GM10248 (cell line): ENCODE results near the gene KRT82.

Experiments
- CTCF ChIA-PET: fragments of 300-600 bp; sonication (Branson Sonifier 250); formaldehyde crosslinking; extraction: SDS; loops from one replicate; lab custom pipeline; 2021; ENCODE audit warnings: antibody characterized with exemption; lab: Yijun Ruan, JAX
- POLR2A ChIA-PET: fragments of 350-650 bp; sonication (Branson Sonifier 250); formaldehyde crosslinking; extraction: SDS; loops from one replicate; lab custom pipeline; 2020; ENCODE audit warnings: antibody characterized with exemption; lab: Yijun Ruan, JAX
- DNase-seq: peaks from one replicate; pipeline ENCODE4 v3.0.0; 2012; ENCODE audit errors: extremely low spot score
- TF ChIP-seq, protein P1 (sequence below): IDR thresholded peaks from 2 replicates; pipeline ENCODE4 v1.5.1; 2012; ENCODE audit warnings: mild to moderate bottlenecking, low read depth; ENCODE audit errors: extremely low read depth, missing control alignments, control extremely low read depth

Gene KRT82

DNA sequence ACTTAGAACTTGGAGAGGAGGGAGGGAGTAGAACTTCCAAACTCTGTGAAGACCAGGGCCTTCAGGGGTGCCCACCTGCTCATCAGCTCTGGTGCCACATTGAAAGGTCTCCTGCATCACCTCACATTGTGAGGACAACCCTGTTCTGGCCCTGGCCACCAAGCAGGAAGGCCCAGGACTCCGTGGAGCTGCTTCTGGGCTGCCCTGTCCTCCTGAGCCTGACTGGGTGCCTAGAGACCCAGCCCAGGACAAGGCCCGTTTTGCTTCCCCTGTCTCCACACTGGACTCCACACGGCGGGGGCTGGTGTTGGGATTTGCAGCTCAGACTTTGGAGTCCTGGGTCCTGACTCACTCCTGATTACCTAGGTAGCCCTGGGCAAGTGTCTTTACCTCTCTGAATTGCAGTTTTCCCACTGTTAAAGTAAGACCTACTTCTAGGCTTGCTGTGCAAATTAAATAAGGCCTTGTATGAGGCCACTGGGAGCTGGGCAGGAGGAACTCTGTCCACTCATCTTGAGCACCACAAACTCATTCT is 12.5 kb upstream of the KRT82 start:
- TF ChIP-seq, protein P1, sequence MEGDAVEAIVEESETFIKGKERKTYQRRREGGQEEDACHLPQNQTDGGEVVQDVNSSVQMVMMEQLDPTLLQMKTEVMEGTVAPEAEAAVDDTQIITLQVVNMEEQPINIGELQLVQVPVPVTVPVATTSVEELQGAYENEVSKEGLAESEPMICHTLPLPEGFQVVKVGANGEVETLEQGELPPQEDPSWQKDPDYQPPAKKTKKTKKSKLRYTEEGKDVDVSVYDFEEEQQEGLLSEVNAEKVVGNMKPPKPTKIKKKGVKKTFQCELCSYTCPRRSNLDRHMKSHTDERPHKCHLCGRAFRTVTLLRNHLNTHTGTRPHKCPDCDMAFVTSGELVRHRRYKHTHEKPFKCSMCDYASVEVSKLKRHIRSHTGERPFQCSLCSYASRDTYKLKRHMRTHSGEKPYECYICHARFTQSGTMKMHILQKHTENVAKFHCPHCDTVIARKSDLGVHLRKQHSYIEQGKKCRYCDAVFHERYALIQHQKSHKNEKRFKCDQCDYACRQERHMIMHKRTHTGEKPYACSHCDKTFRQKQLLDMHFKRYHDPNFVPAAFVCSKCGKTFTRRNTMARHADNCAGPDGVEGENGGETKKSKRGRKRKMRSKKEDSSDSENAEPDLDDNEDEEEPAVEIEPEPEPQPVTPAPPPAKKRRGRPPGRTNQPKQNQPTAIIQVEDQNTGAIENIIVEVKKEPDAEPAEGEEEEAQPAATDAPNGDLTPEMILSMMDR = no peak
- DNase-seq = no peak
- ChIA-PET CTCF (interaction anchor here (0.9 to 1.4 kb wide), 2 partner anchors 9 to 24 kb away, joined by 3 to 4 read pairs; no protein-coding TSS in a partner anchor), POLR2A (no interaction called here)

DNA sequence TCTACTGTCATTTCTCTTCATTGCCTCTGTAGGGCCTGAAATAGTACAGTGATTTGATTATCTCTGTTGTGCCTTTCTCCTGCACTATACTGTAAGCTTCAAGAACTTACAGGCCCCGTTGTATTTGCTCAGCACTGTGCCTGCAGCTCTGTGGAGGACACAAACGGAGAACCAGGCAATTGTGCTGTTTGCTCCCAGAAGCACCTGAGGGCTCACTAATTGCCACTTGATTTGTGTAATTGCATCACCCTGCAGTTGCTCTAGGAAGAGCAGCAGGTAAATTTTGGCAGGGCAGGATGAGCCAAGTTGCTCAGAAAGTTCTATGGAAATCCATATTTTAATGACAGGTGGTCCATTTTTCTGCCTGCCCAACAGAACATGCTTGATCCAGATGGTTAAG is 11.6 kb upstream of the KRT82 start:
- TF ChIP-seq, protein P1 = no peak
- POLR2A ChIA-PET = no interaction called here
- CTCF ChIA-PET = interaction anchor here (1.4 kb wide), 1 partner anchor 10 kb away, joined by 4 read pairs; no protein-coding TSS in a partner anchor
- DNase-seq = no peak

- DNase-seq = no peak
- TF ChIP-seq, protein P1 = no peak
- ChIA-PET CTCF (no interaction called here), POLR2A (no interaction called here)
Measured at GRCh38 chr12:52416795-52417194, 10.7 kb upstream of the KRT82 start.

DNA sequence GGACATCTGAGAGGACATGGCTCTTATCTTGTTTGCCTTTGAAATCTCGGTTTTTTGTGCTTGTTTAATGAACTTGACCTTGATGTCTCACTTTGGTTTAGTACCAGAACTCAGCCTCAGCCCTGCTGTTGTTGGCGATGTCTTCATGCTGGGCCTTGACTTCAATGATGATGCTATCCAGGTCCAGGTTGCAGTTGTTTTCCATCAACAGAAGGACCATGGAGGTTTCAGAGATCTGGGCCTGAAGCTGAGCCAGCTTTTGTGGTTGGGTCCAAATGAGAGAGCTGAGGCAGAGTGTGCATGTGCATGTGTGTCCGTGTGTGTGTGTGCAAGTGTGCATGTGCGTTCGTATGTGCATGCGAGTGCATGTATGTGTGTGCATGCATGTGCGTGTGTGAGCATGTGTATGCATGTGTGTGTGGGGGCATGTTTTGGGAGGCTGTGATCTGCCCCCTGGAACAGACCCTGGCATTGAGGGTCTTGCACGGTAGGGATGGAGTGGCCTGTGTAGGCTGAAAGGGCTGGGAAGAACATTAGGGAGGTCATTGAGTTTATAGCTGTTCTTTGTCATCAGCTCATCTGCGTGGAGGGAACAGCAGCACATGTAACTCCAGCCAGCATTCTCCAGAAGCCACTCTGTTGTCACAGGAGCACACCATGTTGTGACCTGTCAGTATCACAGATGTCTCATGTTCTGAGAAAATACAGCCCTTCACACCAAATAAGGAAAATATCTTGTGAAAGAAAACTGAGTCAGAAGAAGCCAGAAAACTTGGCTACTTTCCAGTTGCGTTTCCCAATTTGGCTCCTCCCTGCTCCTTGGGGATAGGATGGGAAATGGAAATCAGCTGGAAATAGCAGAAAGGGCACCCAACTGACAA is 10.0 kb upstream of the KRT82 start:
- ChIA-PET CTCF (interaction anchor here (0.8 kb wide), 1 partner anchor 47 kb away, joined by 3 read pairs; no protein-coding TSS in a partner anchor), POLR2A (no interaction called here)
- no peak for DNase-seq
- TF ChIP-seq, protein P1 = no peak

DNA sequence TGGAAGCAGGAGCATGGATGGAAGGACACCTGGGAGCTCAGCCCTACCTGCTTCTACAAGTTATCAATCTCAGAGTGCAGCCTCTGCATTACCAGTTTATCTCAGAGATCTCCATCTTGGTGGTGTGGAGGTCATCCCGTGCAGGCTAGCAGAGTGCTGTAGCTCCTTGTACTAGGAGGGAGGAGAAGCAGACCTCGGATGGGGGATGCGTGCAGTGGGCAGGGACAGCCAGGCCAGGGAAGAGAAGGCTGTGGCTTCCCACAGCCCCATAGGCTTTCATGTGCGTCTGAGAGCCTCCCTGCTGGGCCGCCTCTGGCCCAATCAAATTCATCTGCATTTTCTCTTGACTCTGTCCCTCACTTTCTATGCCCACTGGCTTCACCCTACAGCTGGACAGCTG is 8.8 kb upstream of the KRT82 start:
- ChIA-PET POLR2A (no interaction called here), CTCF (interaction anchor here (1.6 kb wide), 2 partner anchors 10 to 11 kb away, joined by 4 to 5 read pairs; no protein-coding TSS in a partner anchor)
- no peak for DNase-seq
- TF ChIP-seq, protein P1 = no peak

DNA sequence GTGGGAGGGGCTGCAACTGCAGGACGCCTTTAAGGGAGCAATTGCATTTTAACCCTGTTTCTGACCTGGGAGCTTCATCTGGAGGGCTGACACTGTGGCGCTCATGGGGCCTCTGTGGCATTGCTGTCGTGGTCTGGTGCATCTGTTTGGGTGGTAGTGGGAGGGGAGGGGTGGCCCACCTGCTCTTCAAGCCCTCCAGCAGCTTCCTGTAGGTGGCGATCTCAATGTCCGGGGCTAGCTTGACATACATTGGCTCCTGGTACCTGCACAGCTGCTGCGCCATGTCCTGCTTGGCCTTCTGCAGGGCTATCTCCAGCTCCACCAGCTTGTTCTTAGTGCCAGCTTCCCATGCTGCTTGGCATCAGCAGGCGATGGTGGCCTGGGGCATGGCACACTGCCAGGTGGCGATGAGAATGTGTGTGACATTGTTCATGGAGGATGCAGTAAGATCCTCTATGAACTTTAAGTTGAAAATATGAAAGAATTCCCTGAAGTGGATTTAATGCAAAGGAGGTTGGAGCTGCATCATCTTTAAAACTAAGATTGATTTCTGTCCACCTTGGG is 7.7 kb upstream of the KRT82 start:
- POLR2A ChIA-PET = no interaction called here
- CTCF ChIA-PET = interaction anchor here (1.6 kb wide), 2 partner anchors 9 to 12 kb away, joined by 4 to 5 read pairs; no protein-coding TSS in a partner anchor
- TF ChIP-seq, protein P1 = no peak
- no peak for DNase-seq
